ENCODE results near the gene EPHA4.

EPHA4 gene

DNA sequence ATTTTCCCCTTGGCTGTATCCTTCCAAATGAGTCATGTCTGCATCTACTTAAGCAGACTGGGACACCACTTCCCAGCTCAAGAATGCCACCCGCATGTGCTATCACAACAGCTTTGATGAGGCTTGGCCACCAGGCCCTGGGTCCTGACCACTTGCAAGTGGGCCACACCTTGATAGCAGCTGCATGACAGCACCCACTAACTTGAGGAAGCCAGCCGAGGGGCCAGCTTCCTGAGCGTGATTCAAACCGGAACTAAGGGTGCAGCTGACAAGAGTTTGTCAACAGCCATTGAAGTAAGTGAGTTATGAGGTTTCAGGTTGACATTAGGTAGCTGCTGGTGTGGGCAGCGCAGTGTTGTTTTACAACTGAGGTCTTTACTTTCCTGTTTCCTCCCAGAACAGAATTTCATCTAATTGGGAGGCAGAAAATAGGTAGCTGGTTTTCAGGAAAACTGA, 54.4 kb downstream of the EPHA4 start:
- Histone ChIP-seq H3K9me3 (replicated peaks; ENCODE audit: insufficient read depth, low read length) (no peaks in the 10 kb centered on the region), H3K27me3 (replicated peaks; ENCODE audit: insufficient read depth, low read length) (no peaks in the 10 kb centered on the region), H3K4me3 (ENCODE audit: low read length) (no peak overlapping the region), H2AFZ (ENCODE audit: low read length) (no peak overlapping the region), H3K9me2 (replicated peaks; ENCODE audit: insufficient read depth, low read length) (no peaks in the 10 kb centered on the region), H3K27ac (ENCODE audit: low read length) (no peak overlapping the region), H3F3A (ENCODE audit: insufficient read depth, low read length) (no peaks in the 10 kb centered on the region), H3K9ac (ENCODE audit: low read length) (no peak overlapping the region), H4K20me1 (ENCODE audit: insufficient read depth, low read length) (no peaks in the 10 kb centered on the region), H3K79me2 (ENCODE audit: low read length) (no peaks in the 10 kb centered on the region), H3K4me2 (ENCODE audit: low read depth, low read length) (no peak overlapping the region), H3K36me3 (replicated peaks; ENCODE audit: insufficient read depth, low read length) (no peaks in the 10 kb centered on the region), H3K4me1 (ENCODE audit: low read length) (peaks cover 5% of the 10 kb centered on the region; the same call in 1 of the 2 replicates)
- peak; percentile 46 for DNase-seq
- TF ChIP-seq EZH2phosphoT487 (IDR thresholded peaks at IDR 0.05; ENCODE audit: low read length) = no peak
- no peak for TF ChIP-seq EZH2 (optimal IDR thresholded peaks at IDR 0.05; ENCODE audit: low read depth, low read length)
- TF ChIP-seq, protein P1, sequence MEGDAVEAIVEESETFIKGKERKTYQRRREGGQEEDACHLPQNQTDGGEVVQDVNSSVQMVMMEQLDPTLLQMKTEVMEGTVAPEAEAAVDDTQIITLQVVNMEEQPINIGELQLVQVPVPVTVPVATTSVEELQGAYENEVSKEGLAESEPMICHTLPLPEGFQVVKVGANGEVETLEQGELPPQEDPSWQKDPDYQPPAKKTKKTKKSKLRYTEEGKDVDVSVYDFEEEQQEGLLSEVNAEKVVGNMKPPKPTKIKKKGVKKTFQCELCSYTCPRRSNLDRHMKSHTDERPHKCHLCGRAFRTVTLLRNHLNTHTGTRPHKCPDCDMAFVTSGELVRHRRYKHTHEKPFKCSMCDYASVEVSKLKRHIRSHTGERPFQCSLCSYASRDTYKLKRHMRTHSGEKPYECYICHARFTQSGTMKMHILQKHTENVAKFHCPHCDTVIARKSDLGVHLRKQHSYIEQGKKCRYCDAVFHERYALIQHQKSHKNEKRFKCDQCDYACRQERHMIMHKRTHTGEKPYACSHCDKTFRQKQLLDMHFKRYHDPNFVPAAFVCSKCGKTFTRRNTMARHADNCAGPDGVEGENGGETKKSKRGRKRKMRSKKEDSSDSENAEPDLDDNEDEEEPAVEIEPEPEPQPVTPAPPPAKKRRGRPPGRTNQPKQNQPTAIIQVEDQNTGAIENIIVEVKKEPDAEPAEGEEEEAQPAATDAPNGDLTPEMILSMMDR (IDR thresholded peaks at IDR 0.05; ENCODE audit: low read length) = no peak

GRCh38 chr2:221517146-221517695, 54.9 kb downstream of the EPHA4 start:
- Histone ChIP-seq H3K4me2 (ENCODE audit: low read depth, low read length) (no peak overlapping the region), H3K79me2 (ENCODE audit: low read length) (no peaks in the 10 kb centered on the region), H3K4me1 (ENCODE audit: low read length) (peaks cover 5% of the 10 kb centered on the region; the same call in 1 of the 2 replicates), H3K27me3 (replicated peaks; ENCODE audit: insufficient read depth, low read length) (no peaks in the 10 kb centered on the region), H3K4me3 (ENCODE audit: low read length) (no peak overlapping the region), H3K9me2 (replicated peaks; ENCODE audit: insufficient read depth, low read length) (no peaks in the 10 kb centered on the region), H3K36me3 (replicated peaks; ENCODE audit: insufficient read depth, low read length) (no peaks in the 10 kb centered on the region), H2AFZ (ENCODE audit: low read length) (no peak overlapping the region), H3K9me3 (replicated peaks; ENCODE audit: insufficient read depth, low read length) (no peaks in the 10 kb centered on the region), H4K20me1 (ENCODE audit: insufficient read depth, low read length) (no peaks in the 10 kb centered on the region), H3K27ac (ENCODE audit: low read length) (no peak overlapping the region), H3K9ac (ENCODE audit: low read length) (no peak overlapping the region), H3F3A (ENCODE audit: insufficient read depth, low read length) (no peaks in the 10 kb centered on the region)
- TF ChIP-seq EZH2 (optimal IDR thresholded peaks at IDR 0.05; ENCODE audit: low read depth, low read length) (no peak), EZH2phosphoT487 (IDR thresholded peaks at IDR 0.05; ENCODE audit: low read length) (no peak)
- TF ChIP-seq, protein P1 (IDR thresholded peaks at IDR 0.05; ENCODE audit: low read length) = no peak
- no peak for DNase-seq

GRCh38 chr2:221515864-221516263, 56.2 kb downstream of the EPHA4 start:
- Histone ChIP-seq H2AFZ (ENCODE audit: low read length) (no peak overlapping the region), H3K9ac (ENCODE audit: low read length) (no peak overlapping the region), H3K27me3 (replicated peaks; ENCODE audit: insufficient read depth, low read length) (no peaks in the 10 kb centered on the region), H3K27ac (ENCODE audit: low read length) (no peak overlapping the region), H3K4me2 (ENCODE audit: low read depth, low read length) (no peak overlapping the region), H3K9me3 (replicated peaks; ENCODE audit: insufficient read depth, low read length) (no peaks in the 10 kb centered on the region), H3K4me1 (ENCODE audit: low read length) (peaks cover 5% of the 10 kb centered on the region; the same call in 1 of the 2 replicates), H3K4me3 (ENCODE audit: low read length) (no peak overlapping the region), H3K9me2 (replicated peaks; ENCODE audit: insufficient read depth, low read length) (no peaks in the 10 kb centered on the region), H4K20me1 (ENCODE audit: insufficient read depth, low read length) (no peaks in the 10 kb centered on the region), H3F3A (ENCODE audit: insufficient read depth, low read length) (no peaks in the 10 kb centered on the region), H3K79me2 (ENCODE audit: low read length) (no peaks in the 10 kb centered on the region), H3K36me3 (replicated peaks; ENCODE audit: insufficient read depth, low read length) (no peaks in the 10 kb centered on the region)
- TF ChIP-seq EZH2phosphoT487 (IDR thresholded peaks at IDR 0.05; ENCODE audit: low read length) = no peak
- no peak for TF ChIP-seq EZH2 (optimal IDR thresholded peaks at IDR 0.05; ENCODE audit: low read depth, low read length)
- TF ChIP-seq, protein P1 (IDR thresholded peaks at IDR 0.05; ENCODE audit: low read length) = no peak
- DNase-seq = no peak
